Heart left ventricle (tissue), 13 donors: ENCODE results near the gene MYB.
"Not testable (repeated sequence)": the region's sequence is repeated elsewhere in the genome, so short reads cannot be mapped to it uniquely, and the experiment has no call there.

Experiments used
- CTCF ChIP-seq, 12 donors: fragments of 200-600 bp; sonication (generic) in 4 of 12; IDR thresholded peaks; one replicate each; pipeline versions ENCODE4 v1.5.0 to v1.8.0; 2018 to 2022; ENCODE audit warnings: antibody characterized with exemption in 12 of 12, mild to moderate bottlenecking in 5 of 12
- POLR2A ChIP-seq, 2 donors: fragments of 450-650 bp; IDR thresholded peaks; one replicate each; pipeline ENCODE4 v1.6.1; 2017; ENCODE audit warnings: antibody characterized with exemption in 2 of 2, mild to moderate bottlenecking in 2 of 2, moderate library complexity in 2 of 2
- donor health status: ischemic (EF 13 %, LVEDD 7.1; RV severe dilation, severe dysfunction).
- donor health status: DM: no; HTN: yes; CAD: no.
- donor health status: DM: no; HTN: no; CAD: no.
- donor health status: ischemic (EF 25% LVEDD 6.9; RV normal size, moderate dysfunction).
- donor health status: ischemic (EF 25% LVEDD 5.7; RV mildly dilated, moderate dysfunction).
- donor health status: ischemic (EF 35%, LVEDD 5.7; RV mildly dilated, moderate dysfunction).
- donor health status: nonischemic (EF 11% LVEDD 7.7; RV severe dilation, severe dysfunction).
- donor health status: DM: yes; HTN: yes; CAD: no.
- donor health status: PGD.
- donor health status: ischemic (EF 29% LVEDD 5.4; RV normal size, mild dysfunction).
- donor health status: nonischemic (EF 23%, LVEDD 6.1; RV moderate dilation, normal function).

- not testable (repeated sequence) for TF ChIP-seq CTCF, POLR2A (IDR thresholded peaks at IDR 0.05)
These were observed 27.0 kb upstream of the MYB start for GRCh38 chr6:135154125-135154524.
